ENCODE measurements around the gene TAF4.

The TAF4 gene

GRCh38 chr20:61964675-61965605 is 100.7 kb downstream of the TAF4 start:
- DNase-seq (ENCODE audit: low read depth) = no peak

DNA sequence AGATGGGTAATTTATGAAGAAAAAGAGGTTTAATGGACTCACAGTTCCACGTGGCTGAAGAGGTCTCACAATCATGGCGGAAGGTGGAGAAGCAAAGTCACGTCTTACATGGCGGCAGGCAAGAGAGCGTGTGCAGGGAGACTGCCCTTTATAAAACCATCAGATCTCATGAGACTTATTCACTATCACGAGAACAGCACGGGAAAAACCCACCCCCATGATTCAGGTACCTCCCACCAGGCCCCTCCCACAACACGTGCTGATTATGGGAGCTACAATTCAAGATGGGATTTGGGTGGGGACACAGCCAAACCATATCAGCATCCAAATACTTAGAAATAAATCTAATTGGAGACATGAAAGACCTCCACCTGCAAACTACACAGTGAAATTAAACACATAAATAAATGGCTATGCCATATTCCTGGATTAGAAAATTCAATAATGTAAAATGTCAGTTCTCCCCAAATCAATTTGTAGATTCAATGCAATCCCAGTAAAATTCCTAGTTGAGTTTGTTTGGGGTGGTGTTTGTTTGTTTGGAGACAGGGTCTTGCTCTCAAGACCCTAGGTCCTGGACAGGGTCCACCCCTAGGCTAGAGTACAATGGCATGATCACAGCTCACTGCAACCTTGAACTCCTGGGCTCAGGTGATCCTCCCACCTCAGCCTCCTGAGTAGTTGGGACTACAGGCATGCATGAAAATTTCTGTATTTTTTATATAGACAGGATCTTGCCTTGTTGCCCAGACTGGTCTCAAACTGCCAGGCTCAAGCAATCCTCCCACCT is 101.6 kb downstream of the TAF4 start:
- no peak for DNase-seq (ENCODE audit: low read depth)

DNA sequence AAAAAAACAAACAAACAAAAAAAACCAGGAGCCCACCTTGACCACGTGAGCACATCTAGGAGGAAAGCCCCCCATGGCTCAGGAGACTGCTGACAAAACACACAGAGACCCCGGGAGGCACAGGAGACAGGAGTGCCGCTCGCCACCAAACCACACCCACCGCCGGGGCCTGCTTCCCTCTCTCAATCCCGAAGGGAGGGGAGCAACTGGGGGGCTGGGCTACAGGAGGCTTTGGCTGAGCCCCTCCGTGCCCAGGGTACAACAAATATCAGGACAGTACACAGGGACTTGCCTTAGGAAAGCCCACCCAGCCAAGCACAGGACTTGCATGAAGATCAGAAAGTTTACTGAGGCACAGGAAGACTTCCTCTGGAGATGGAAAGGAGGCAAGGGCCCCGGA is 102.5 kb downstream of the TAF4 start:
- DNase-seq (ENCODE audit: low read depth) = no peak

DNA sequence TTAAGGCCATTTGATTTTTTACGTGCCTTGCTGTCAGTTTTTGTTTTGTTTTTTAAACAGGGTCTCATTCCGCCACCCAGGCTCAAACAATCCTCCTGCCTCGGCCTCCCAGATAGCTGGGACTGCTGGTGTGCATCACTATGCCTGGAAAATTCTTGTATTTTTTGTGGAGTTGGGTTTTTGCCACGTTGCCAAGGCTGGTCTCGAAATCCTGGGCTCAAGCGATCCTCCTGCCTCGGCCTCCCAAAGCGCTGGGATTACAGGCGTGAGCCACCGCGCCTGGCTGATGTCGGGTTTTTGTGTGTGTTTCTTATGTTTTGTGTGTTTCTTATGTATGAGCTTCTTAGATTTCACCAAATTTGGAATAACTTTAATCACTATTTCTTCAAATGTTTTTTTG is 104.8 kb downstream of the TAF4 start:
- DNase-seq (ENCODE audit: low read depth) = no peak

- DNase-seq (ENCODE audit: low read depth) = no peak
Measured at GRCh38 chr20:61958773-61959700, 106.6 kb downstream of the TAF4 start.

- DNase-seq (ENCODE audit: low read depth) = no peak
Measured at GRCh38 chr20:61957961-61958715, 107.5 kb downstream of the TAF4 start.

DNA sequence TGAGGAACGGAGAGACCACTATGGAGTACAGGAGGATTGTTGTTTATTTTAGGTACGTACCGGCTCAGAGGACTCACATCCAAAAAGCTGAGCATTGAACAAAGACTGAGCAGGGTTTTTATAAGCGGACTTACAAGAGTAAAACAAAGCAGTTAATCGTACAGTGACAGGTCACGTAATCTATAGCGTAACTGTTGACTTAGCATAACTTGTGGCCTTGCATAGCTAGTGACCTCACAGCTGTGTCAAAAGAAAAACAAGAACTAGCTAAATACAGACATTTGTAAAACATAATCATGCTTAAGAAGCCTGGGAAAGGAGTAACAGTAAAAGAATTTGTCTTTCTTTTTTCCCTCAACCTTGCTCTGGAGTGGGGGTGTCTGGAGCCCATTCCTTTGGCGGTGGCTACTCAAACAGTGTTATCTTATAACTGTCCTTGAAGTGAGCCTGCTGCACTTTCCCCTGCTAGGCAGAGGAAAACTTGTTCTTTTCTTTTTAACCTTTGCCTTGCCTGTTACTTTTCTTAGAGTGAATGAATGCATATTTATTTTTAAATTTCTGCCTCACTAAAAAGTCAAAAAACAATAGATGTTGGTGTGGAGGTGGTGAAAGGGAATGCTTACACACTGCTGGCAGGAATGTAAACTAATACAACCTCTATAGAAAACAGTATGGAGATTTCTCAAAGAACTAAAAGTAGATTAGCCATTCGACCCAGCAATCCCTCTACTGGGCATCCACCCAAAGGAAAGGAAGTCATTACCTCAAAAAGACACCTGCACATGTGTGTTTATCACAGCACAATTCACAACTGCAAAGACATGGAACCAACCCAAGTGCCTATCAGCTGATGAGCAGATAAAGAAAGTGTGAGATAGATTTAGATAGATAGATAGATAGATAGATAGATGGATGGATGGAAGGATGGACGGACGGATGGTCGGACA is 109.0 kb downstream of the TAF4 start:
- DNase-seq (ENCODE audit: low read depth) = no peak

GRCh38 chr20:61955668-61956395 is 109.8 kb downstream of the TAF4 start:
- no peak for DNase-seq (ENCODE audit: low read depth)

DNA sequence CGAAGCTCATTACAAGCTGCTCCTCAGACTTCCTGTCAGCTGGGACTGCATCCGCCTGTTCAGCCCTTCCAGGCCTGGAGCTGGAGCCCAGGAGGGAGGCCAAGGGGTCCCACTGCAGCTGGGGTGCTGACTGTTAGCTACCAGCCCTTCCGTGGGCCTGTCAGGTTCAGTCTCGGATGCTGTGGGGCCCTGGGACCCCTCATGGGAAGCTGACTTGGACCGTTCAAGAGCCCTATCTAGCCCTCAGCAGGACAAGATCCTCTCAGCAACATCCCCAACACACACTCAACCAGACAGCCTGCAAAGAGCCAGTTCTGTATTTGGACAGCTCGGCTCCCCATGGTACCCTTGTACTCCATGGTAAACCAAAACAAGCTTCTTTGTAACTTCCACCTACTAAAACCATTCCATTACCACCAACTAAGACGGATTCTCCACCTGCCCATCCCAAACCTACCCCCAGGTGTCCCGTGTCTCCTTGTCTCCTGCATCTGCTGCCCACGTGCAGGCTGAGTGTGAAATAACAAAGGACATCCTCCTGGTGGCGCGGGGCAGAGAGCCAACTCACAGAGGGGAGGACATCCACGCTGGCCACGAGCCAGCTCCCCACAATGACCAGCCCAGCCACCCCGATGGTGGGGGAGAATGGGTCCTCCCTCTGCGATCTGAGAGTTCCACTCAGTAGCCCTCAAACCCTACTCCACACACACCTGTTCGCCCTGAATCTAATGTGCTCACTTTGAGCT is 111.2 kb downstream of the TAF4 start:
- DNase-seq (ENCODE audit: low read depth) = no peak

- no peak for DNase-seq (ENCODE audit: low read depth)
Measured at GRCh38 chr20:61953037-61954021, 112.4 kb downstream of the TAF4 start.

DNA sequence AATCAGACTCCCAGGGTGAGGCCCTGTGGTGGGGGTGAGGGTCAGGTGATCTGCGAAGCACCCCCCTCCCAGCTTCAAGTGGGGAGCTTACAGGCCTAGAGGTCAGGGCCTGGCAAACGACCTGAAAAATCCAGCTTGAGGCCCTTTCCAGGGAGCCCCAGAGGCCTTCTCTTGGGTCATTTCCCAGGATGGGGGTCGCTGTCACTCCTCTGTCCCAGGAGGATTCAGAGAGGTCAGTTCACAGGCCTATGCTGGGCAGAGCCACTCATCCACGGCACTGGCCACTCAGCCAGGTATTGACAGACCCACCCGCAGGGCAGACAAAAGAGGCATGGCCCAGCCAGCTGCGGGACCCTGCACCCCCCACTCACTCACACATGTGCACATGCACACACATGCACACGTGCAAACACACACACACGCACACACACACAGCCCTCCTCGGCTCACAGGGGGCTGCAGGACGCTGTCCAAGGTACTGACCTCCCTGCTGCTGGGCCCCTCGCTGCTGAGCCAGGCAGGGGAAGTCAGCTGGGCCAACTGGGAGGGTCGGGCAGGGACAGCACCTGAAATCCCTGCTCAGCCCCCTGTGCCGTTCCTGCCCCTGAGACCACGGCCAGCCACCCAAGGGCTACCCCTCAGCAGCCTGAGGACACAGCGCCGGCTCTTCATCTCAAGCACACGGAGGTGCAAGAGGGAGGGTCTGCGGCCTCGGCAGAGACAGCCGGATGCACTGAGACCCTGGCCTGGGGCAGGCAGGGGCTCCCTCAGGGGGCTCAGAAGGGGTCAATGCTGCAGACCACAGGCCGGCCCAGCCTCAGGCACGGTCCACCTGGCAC is 113.8 kb downstream of the TAF4 start:
- DNase-seq (ENCODE audit: low read depth) = no peak

DNA sequence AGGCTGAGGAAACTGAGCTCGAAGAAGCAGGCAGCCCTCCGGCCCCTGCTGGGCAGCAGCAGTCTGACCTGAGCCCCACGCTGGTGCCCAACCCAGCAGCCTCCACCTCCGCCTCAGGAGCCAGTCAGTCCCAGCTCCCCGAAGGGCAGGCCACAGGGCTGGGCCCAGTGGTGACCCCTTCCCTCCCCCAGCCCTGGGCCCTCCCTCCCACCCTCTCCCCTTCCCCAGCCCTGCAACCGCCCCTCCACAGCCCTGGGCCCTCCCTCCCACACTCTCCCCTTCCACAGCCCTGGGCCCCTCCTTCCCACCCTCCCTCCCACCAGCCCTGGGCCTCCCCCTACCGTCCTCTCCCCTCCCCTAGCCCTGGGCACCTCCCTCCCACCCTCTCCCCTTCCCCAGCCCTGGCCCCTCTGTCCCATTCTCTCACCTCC is 115.0 kb downstream of the TAF4 start:
- no peak for DNase-seq (ENCODE audit: low read depth)

DNA sequence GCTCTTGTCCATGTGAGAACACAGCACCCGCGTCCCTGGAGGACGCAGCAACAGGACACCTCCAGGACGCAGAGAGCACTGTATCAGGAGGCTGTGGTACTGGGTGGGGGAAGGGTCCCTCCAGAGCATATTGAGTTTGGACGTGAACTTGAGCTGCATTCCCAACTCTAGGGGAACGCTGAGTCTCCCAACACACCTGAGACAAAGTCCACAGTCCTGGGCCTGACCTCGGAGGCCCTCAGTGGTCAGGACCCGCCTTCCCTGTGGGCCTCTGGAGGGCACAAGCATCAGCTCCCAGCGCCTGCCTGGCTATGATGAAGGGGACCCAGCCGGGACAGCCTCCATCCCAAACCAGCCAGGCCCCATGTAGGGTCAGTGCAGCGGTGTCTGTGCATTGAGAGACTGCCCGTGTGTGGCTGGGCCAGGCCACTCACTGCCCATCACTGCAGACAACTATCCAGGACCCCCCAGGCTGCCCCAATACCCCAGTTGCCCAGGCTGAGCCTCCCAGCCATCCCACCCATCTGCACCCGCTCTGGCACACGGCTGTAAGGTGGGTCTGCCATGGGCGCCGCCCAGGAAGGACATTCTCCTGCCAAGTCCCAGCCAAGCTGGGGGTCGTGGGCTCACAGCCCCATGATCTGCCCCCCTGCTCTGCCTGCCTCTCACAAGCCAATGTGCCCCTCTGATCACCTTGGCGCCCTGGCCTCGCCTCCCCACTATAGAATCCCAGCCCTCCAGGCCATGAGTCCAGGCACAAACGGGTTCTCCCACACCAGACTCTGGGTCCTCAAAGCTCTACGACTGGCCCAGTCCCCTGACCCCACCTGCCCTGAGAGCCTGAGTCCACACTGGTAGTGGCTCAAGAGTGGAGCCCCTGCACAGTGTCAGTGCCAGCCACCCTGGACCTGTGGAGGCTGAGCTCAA is 115.7 kb downstream of the TAF4 start:
- no peak for DNase-seq (ENCODE audit: low read depth)

- DNase-seq (ENCODE audit: low read depth) = no peak
Measured at GRCh38 chr20:61949363-61949713, 116.3 kb downstream of the TAF4 start.

- no peak for DNase-seq (ENCODE audit: low read depth)
Measured at GRCh38 chr20:61948586-61949362, 116.9 kb downstream of the TAF4 start.
